AG04449 (cell line): Measurements from ENCODE around the gene WNT6.

Experiments
- CTCF ChIA-PET: fragments of 350-600 bp; formaldehyde crosslinking; extraction: SDS; loops from one replicate; lab custom pipeline; 2021; ENCODE audit warnings: antibody characterized with exemption; lab: Yijun Ruan, JAX
- POLR2A ChIA-PET: fragments of 400-600, 350-600 bp; formaldehyde crosslinking; extraction: SDS; loops from one replicate; lab custom pipeline; 2020; ENCODE audit warnings: antibody characterized with exemption, inconsistent platforms; lab: Yijun Ruan, JAX
- DNase-seq: peaks from one replicate; pipeline ENCODE4 v3.0.0-alpha.2; 2010; ENCODE audit warnings: low read depth, low spot score
- H3K4me3 ChIP-seq: 2 replicates; pipeline ENCODE4 v1.5.1; 2011; ENCODE audit warnings: low read depth, mild to moderate bottlenecking, control low read depth, low read length
- CTCF ChIP-seq: IDR thresholded peaks from one replicate; pipeline ENCODE4 v1.5.1; 2011; ENCODE audit warnings: mild to moderate bottlenecking, moderate library complexity, low read length, control low read depth, inconsistent platforms; ENCODE audit not compliant: insufficient read depth; ENCODE audit errors: missing control alignments

WNT6 gene

GRCh38 chr2:218857371-218858137 is 2.1 kb upstream of the WNT6 start:
- TF ChIP-seq CTCF = no peak
- POLR2A ChIA-PET = no interaction called here
- H3K4me3 ChIP-seq = no peak overlapping the region
- DNase-seq = no peak
- CTCF ChIA-PET = interaction anchor here (0.7 to 1.7 kb wide), 3 partner anchors 9 to 184 kb away, joined by 3 to 12 read pairs (median 4); no protein-coding TSS in a partner anchor

- H3K4me3 ChIP-seq = no peak overlapping the region
- no peak for DNase-seq
- CTCF ChIA-PET = interaction anchor here (0.7 to 3.4 kb wide), 7 partner anchors 8 to 186 kb away, joined by 3 to 24 read pairs (median 4); no protein-coding TSS in a partner anchor
- no peak for TF ChIP-seq CTCF
- POLR2A ChIA-PET = no interaction called here
Measured at GRCh38 chr2:218858138-218858445, 1.5 kb upstream of the WNT6 start.

- ChIA-PET POLR2A (no interaction called here), CTCF (interaction anchor here (1.0 to 4.5 kb wide), 8 partner anchors 9 to 186 kb away, joined by 3 to 24 read pairs (median 7); no protein-coding TSS in a partner anchor)
- TF ChIP-seq CTCF = no peak
- DNase-seq = no peak
- H3K4me3 ChIP-seq = no peak overlapping the region
Measured at GRCh38 chr2:218858671-218859555, 692 bp upstream of the WNT6 start.

GRCh38 chr2:218859988-218860831 is 605 bp downstream of the WNT6 start:
- ChIA-PET POLR2A (no interaction called here), CTCF (interaction anchor here (0.6 to 7.6 kb wide), 7 partner anchors 10 to 150 kb away, joined by 3 to 68 read pairs (median 10); partner anchors contain the start of gene TTLL4)
- TF ChIP-seq CTCF = no peak
- DNase-seq = no peak
- H3K4me3 ChIP-seq = peak overlapping the region; percentile 18

- no peak overlapping the region for H3K4me3 ChIP-seq
- ChIA-PET POLR2A (no interaction called here), CTCF (interaction anchor here (0.6 to 7.6 kb wide), 7 partner anchors 11 to 173 kb away, joined by 3 to 68 read pairs (median 4); partner anchors contain the start of gene TTLL4)
- TF ChIP-seq CTCF = no peak
- DNase-seq = no peak
Measured at GRCh38 chr2:218860950-218861381, 1.4 kb downstream of the WNT6 start.
